NCI-H128 (cell line): Measurements from ENCODE around the gene EIPR1.

Source experiments
- DNase-seq: peaks from one replicate; lab custom pipeline; 2025; ENCODE audit not compliant: unreplicated experiment; lab: John Stamatoyannopoulos, UW

Gene EIPR1

GRCh38 chr2:3277748-3278520, 99.7 kb downstream of the EIPR1 start:
- DNase-seq = no peak

GRCh38 chr2:3277050-3277747, 100.4 kb downstream of the EIPR1 start:
- no peak for DNase-seq

GRCh38 chr2:3272761-3273160, 104.9 kb downstream of the EIPR1 start:
- DNase-seq = no peak

DNA sequence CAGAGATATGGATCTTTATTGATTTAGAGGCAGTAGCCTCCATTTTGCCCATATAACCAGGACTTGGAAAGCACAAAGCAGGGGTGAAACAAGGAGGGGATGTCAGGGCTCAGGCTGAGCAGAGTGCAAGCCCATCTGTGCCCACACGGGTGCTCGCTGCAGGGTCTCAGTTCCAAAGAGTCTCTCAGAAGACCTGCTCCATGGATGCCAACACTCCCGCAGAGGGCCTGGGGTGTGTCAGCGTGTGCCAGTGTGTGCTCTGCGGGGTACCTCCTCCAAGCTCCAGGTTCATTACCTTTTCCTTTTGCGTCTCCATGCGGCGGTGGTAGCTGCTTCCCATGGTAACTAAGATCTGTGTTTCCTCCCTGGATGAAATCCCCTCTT, 107.5 kb downstream of the EIPR1 start:
- DNase-seq = no peak

DNA sequence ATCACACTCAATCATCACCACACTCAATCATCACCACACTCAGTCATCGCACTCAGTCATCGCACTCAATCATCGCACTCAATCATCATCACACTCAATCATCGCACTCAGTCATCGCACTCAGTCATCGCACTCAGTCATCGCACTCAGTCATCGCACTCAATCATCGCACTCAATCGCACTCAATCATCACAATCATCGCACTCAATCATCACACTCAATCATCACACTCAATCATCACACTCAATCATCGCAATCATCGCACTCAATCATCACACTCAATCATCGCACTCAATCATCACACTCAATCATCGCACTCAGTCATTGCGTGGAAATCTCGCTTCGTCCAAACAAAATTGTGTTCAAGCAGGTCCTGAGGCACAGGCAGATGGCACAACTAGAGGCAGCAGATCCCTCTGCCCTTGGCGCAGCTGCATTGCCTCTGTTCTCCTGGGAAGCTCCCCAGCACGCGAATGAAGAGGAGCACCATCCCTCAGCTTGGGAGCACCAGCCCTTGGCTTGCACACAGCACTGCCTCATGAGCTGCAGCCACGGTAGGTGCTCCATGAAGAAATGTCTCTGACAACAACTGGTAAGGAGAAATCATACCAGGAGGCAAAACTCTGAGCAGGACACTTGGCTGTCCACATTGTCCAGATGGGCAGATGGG, 108.1 kb downstream of the EIPR1 start:
- no peak for DNase-seq

GRCh38 chr2:3268705-3269029, 109.0 kb downstream of the EIPR1 start:
- DNase-seq = no peak

- no peak for DNase-seq
Observed at GRCh38 chr2:3267869-3268704, 109.5 kb downstream of the EIPR1 start.

- no peak for DNase-seq
Observed at GRCh38 chr2:3266925-3267867, 110.4 kb downstream of the EIPR1 start.

- no peak for DNase-seq
Observed at GRCh38 chr2:3265981-3266924, 111.4 kb downstream of the EIPR1 start.

- DNase-seq = no peak
Observed at GRCh38 chr2:3265471-3265870, 112.1 kb downstream of the EIPR1 start.

- no peak for DNase-seq
Observed at GRCh38 chr2:3264010-3264744, 113.4 kb downstream of the EIPR1 start.

- DNase-seq = no peak
Observed at GRCh38 chr2:3263487-3263886, 114.1 kb downstream of the EIPR1 start.

- DNase-seq = no peak
Observed at GRCh38 chr2:3262437-3263388, 114.9 kb downstream of the EIPR1 start.

- no peak for DNase-seq
Observed at GRCh38 chr2:3261511-3261910, 116.1 kb downstream of the EIPR1 start.

- no peak for DNase-seq
Observed at GRCh38 chr2:3260959-3261358, 116.7 kb downstream of the EIPR1 start.

DNA sequence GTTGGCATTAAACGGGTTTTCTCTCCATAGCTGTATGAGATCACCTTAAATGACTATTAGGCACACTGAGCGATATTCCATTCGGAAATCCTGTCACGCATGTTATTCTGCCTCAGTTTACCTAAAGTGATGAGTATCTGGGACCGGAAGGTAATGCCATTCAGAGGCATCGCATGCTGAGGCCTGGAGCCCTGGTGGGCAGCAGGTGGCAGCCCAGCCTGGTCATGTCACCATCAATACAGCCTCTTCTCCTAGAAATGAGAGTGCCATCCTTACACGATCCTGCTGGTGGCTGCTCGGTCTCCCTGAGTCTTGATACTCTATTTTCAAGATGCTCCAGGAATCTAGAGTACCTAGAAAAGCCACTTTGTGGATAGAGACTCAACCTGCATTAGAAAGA, 119.8 kb downstream of the EIPR1 start:
- no peak for DNase-seq

DNA sequence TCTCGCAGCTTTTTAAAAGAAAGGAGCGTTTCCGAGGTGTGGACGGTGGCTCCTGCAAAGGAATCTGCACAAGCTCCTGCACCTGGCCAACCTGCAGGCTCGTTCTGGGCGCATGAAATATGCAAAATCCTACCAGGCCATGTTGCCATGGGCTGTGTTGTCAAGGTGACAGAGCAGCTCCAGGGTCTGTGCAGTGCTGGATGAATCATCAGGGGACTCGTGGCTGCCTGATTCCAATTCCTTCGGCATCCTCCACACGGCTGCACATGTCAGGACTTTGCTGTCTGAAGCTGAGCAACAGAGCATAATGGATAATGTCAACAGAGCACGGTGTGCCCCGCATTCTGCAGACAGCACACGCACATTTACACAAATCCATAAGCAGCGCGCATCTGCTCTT, 120.5 kb downstream of the EIPR1 start:
- DNase-seq = no peak
